Measurements from ENCODE around the gene MAP3K1. TPM values are rescaled to one million over a fixed set of nuclear protein-coding genes. Genes with fewer than 3 reads are reported as not detected.

The MAP3K1 gene
- total and polyA plus RNA-seq, 11 donors = 2.1 to 19.5 (median 6.8) TPM

- H3K27ac ChIP-seq = no peak overlapping the region
- H3K4me1 ChIP-seq = peaks cover 0 to 14% (median 9%) of the 10 kb centered on the region in 12 donors
- TF ChIP-seq, protein P1, sequence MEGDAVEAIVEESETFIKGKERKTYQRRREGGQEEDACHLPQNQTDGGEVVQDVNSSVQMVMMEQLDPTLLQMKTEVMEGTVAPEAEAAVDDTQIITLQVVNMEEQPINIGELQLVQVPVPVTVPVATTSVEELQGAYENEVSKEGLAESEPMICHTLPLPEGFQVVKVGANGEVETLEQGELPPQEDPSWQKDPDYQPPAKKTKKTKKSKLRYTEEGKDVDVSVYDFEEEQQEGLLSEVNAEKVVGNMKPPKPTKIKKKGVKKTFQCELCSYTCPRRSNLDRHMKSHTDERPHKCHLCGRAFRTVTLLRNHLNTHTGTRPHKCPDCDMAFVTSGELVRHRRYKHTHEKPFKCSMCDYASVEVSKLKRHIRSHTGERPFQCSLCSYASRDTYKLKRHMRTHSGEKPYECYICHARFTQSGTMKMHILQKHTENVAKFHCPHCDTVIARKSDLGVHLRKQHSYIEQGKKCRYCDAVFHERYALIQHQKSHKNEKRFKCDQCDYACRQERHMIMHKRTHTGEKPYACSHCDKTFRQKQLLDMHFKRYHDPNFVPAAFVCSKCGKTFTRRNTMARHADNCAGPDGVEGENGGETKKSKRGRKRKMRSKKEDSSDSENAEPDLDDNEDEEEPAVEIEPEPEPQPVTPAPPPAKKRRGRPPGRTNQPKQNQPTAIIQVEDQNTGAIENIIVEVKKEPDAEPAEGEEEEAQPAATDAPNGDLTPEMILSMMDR (IDR thresholded peaks at IDR 0.05) = no peak
- TF ChIP-seq POLR2A (IDR thresholded peaks at IDR 0.05) = no peak
- H3K9me3 ChIP-seq = no peaks in the 10 kb centered on the region
- DNase-seq (no peak), ATAC-seq (no peak)
- intact Hi-C loops (cut with DNase I) = loop anchor here in 1 of 10 donors (10.0 kb wide), 1 partner anchor 187 kb away; no protein-coding TSS in a partner anchor
- H3K4me3 ChIP-seq = no peak overlapping the region
- 59 to 76% (median 64%) methylated on average over 2 of the region's 2 CpGs for WGBS, 4 donors
- H3K36me3 ChIP-seq = no peaks in the 10 kb centered on the region
- H3K27me3 ChIP-seq = no peaks in the 10 kb centered on the region
These were observed 13.1 kb upstream of the MAP3K1 start for GRCh38 chr5:56802205-56802604.

- 95 to 97% (median 97%) methylated on average over 2 of the region's 2 CpGs for WGBS, 4 donors
- H3K4me3 ChIP-seq = no peak overlapping the region
- no peaks in the 10 kb centered on the region for H3K36me3 ChIP-seq
- DNase-seq (no peak), ATAC-seq (no peak)
- peaks cover 0 to 16% (median 9%) of the 10 kb centered on the region in 12 donors for H3K4me1 ChIP-seq
- no peak overlapping the region for H3K27ac ChIP-seq
- intact Hi-C loops (cut with DNase I) = loop anchor here in 1 of 10 donors (10.0 kb wide), 1 partner anchor 188 kb away; no protein-coding TSS in a partner anchor
- TF ChIP-seq POLR2A (IDR thresholded peaks at IDR 0.05) = no peak
- H3K9me3 ChIP-seq = no peaks in the 10 kb centered on the region
- no peaks in the 10 kb centered on the region for H3K27me3 ChIP-seq
These were observed 12.3 kb upstream of the MAP3K1 start for GRCh38 chr5:56803025-56803424.

DNA sequence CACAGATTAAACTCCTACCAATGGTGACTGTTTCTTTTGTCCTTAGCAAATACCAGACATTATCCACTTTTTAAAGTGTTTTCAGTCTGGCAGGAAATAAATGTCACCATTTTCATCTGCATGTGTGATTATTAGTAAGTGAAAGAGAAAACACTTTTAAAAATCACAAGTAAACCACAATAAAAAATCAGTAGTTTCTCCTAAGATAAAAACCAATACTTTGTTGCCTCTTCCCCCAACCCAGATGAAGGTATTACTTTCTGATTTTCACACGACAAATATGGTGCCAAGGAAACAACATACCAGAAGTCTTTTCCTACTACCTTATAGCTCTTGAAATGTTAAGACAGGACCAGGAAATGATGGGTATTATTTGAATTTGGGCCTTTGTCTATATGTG is 11.5 kb upstream of the MAP3K1 start:
- Histone ChIP-seq H3K27me3 (no peaks in the 10 kb centered on the region), H3K36me3 (no peaks in the 10 kb centered on the region), H3K4me3 (no peak overlapping the region), H3K9me3 (no peaks in the 10 kb centered on the region), H3K4me1 (peaks cover 0 to 19% (median 9%) of the 10 kb centered on the region in 12 donors), H3K27ac (no peak overlapping the region)
- 83 to 100% (median 93%) methylated on average over 1 of the region's 1 CpG for WGBS, 4 donors
- DNase-seq = no peak
- no peak for TF ChIP-seq POLR2A (IDR thresholded peaks at IDR 0.05)
- TF ChIP-seq, protein P1 (IDR thresholded peaks at IDR 0.05) = no peak
- intact Hi-C loops (cut with DNase I) = loop anchor here in 1 of 10 donors (10.0 kb wide), 1 partner anchor 189 kb away; no protein-coding TSS in a partner anchor
- no peak for ATAC-seq

DNA sequence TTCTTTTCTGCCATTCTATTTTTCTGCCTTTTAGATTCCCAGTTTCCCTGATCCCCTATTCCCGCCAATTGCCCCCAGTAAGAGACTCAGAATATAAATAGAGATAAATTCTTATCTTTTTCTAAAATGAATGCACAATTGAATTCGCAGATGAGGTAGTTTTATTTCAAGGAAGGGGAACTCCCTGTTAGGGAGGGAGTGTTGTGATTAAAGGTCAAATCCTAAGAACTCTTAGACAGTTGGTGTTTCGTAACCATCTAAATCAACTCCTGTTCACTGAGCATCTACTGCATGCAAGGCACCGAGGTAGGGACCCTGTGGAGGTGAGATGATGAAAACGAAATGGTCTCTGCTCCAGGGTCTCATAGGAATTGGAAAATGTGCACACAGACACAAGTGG is 7.7 kb upstream of the MAP3K1 start:
- DNase-seq = no peak
- no peaks in the 10 kb centered on the region for H3K27me3 ChIP-seq
- intact Hi-C loops (cut with DNase I) = loop anchor here in 1 of 10 donors (10.0 kb wide), 1 partner anchor 193 kb away; no protein-coding TSS in a partner anchor
- ATAC-seq = no peak
- peaks cover 0 to 5% (median 0%) of the 10 kb centered on the region in 12 donors for H3K4me1 ChIP-seq
- no peak for TF ChIP-seq POLR2A (IDR thresholded peaks at IDR 0.05)
- H3K4me3 ChIP-seq = no peak overlapping the region
- no peak overlapping the region for H3K27ac ChIP-seq
- no peaks in the 10 kb centered on the region for H3K36me3 ChIP-seq
- 54 to 69% (median 63%) methylated on average over 5 of the region's 5 CpGs for WGBS, 4 donors
- H3K9me3 ChIP-seq = no peaks in the 10 kb centered on the region

DNA sequence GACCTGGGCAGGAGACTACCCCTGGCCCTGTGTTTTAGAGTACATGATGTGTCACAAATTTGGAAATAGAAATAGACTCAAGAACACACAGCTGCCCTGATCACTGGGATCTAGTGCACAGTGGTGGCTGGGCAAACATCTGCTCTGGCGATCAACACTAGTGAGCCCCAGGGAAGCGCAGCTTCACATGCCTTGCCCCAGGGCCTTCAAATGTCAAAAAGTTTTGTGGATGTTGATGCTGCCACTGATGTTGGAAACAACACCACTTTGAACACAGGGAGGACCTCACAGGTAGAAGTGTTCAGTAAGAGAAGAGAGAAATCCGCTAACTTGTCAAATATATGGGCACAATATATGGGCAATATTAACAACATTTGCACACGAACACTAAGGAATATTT is 7.1 kb upstream of the MAP3K1 start:
- H3K36me3 ChIP-seq = no peaks in the 10 kb centered on the region
- TF ChIP-seq, protein P1 (IDR thresholded peaks at IDR 0.05) = no peak
- TF ChIP-seq POLR2A (IDR thresholded peaks at IDR 0.05) = no peak
- 92 to 96% (median 95%) methylated on average over 4 of the region's 4 CpGs for WGBS, 4 donors
- H3K27ac ChIP-seq = no peak overlapping the region
- no peak overlapping the region for H3K4me3 ChIP-seq
- ATAC-seq = no peak
- no peak for DNase-seq
- H3K4me1 ChIP-seq = peaks cover 0 to 5% (median 0%) of the 10 kb centered on the region in 12 donors
- intact Hi-C loops (cut with DNase I) = loop anchor here in 1 of 10 donors (10.0 kb wide), 1 partner anchor 193 kb away; no protein-coding TSS in a partner anchor
- no peaks in the 10 kb centered on the region for H3K27me3 ChIP-seq
- no peaks in the 10 kb centered on the region for H3K9me3 ChIP-seq

Data from heart left ventricle (tissue), 16 donors.